ENCODE results near the gene ZNF865. TPM values are rescaled to one million over a fixed set of nuclear protein-coding genes. Genes with fewer than 3 reads are reported as not detected.

ZNF865 gene
- total RNA-seq, 1 donor from 2014 or later: 0.53 TPM

GRCh38 chr19:55636723-55637122 lies 31.3 kb downstream of the ZNF865 start:
- Histone ChIP-seq H3K27me3 (ENCODE audit: control insufficient read depth, insufficient read depth, low read length) (no peaks in the 10 kb centered on the region), H3K36me3 (ENCODE audit: control insufficient read depth, insufficient read depth, low read length) (no peaks in the 10 kb centered on the region), H3K4me3 (ENCODE audit: low read depth, low read length) (no peak overlapping the region)
- no peak for DNase-seq (ENCODE audit: low read depth)
- no peak for TF ChIP-seq CTCF (IDR thresholded peaks at IDR 0.05; ENCODE audit: insufficient read depth, low read length, severe bottlenecking)
- no peak for FAIRE-seq

GRCh38 chr19:55637534-55637933 lies 32.1 kb downstream of the ZNF865 start:
- Histone ChIP-seq H3K36me3 (ENCODE audit: control insufficient read depth, insufficient read depth, low read length) (no peaks in the 10 kb centered on the region), H3K27me3 (ENCODE audit: control insufficient read depth, insufficient read depth, low read length) (no peaks in the 10 kb centered on the region), H3K4me3 (ENCODE audit: low read depth, low read length) (no peak overlapping the region)
- TF ChIP-seq CTCF (IDR thresholded peaks at IDR 0.05; ENCODE audit: insufficient read depth, low read length, severe bottlenecking): no peak
- no peak for DNase-seq (ENCODE audit: low read depth)
- FAIRE-seq: no peak

- DNase-seq (ENCODE audit: low read depth): no peak
- Histone ChIP-seq H3K27me3 (ENCODE audit: control insufficient read depth, insufficient read depth, low read length) (no peaks in the 10 kb centered on the region), H3K36me3 (ENCODE audit: control insufficient read depth, insufficient read depth, low read length) (no peaks in the 10 kb centered on the region), H3K4me3 (ENCODE audit: low read depth, low read length) (no peak overlapping the region)
- TF ChIP-seq CTCF (IDR thresholded peaks at IDR 0.05; ENCODE audit: insufficient read depth, low read length, severe bottlenecking): peak; percentile 50
- FAIRE-seq: no peak
Measured at GRCh38 chr19:55638864-55639359, 33.5 kb downstream of the ZNF865 start.

GRCh38 chr19:55640043-55640576 lies 34.7 kb downstream of the ZNF865 start:
- Histone ChIP-seq H3K27me3 (ENCODE audit: control insufficient read depth, insufficient read depth, low read length) (no peaks in the 10 kb centered on the region), H3K36me3 (ENCODE audit: control insufficient read depth, insufficient read depth, low read length) (peaks cover 3% of the 10 kb centered on the region), H3K4me3 (ENCODE audit: low read depth, low read length) (peak overlapping the region; percentile 50)
- FAIRE-seq (no peak), DNase-seq (ENCODE audit: low read depth) (no peak)
- peak; percentile 74 for TF ChIP-seq CTCF (IDR thresholded peaks at IDR 0.05; ENCODE audit: insufficient read depth, low read length, severe bottlenecking)

- Histone ChIP-seq H3K36me3 (ENCODE audit: control insufficient read depth, insufficient read depth, low read length) (peaks cover 3% of the 10 kb centered on the region), H3K4me3 (ENCODE audit: low read depth, low read length) (peak within 1 kb of the TSS; percentile 50), H3K27me3 (ENCODE audit: control insufficient read depth, insufficient read depth, low read length) (no peaks in the 10 kb centered on the region)
- no peak for TF ChIP-seq CTCF (IDR thresholded peaks at IDR 0.05; ENCODE audit: insufficient read depth, low read length, severe bottlenecking)
- DNase-seq (ENCODE audit: low read depth): no peak
- FAIRE-seq: no peak
Measured at GRCh38 chr19:55640577-55641425, 35.4 kb downstream of the ZNF865 start, which contains the start of gene ZNF580. ZNF580 (plus strand) TSS chr19:55641002; CDS start chr19:55642509, 1,507 bp downstream.
